Measurements from ENCODE around the gene C10orf105. TPM values are rescaled to one million over a fixed set of nuclear protein-coding genes. Genes with fewer than 3 reads are reported as not detected.

The C10orf105 gene
- total and polyA plus RNA-seq, 2 of the 13 experiments (the other 11 are each of a cell fraction or from before 2014, with no cell fraction given) = not detected

- Histone ChIP-seq H3K36me3 (replicated peaks in 1 of 2; ENCODE audit: control insufficient read depth in 1 of 2, insufficient read depth in 2 of 2, low read length in 2 of 2) (no peaks in the 10 kb centered on the region), H3K79me2 (ENCODE audit: insufficient read depth, low read length) (no peaks in the 10 kb centered on the region), H3K4me3 (replicated peaks in 1 of 3; ENCODE audit: insufficient read depth in 1 of 3, low read depth in 2 of 3, low read length in 3 of 3) (no peak overlapping the region), H3K9ac (ENCODE audit: insufficient read depth, low read depth, low read length) (no peak overlapping the region), H3K9me3 (ENCODE audit: low read length) (no peaks in the 10 kb centered on the region), H3K4me1 (ENCODE audit: insufficient read depth, low read length) (peaks cover under 1% of the 10 kb centered on the region; the same call in 1 of the 2 replicates), H3K27me3 (ENCODE audit: control insufficient read depth in 1 of 2, insufficient read depth in 2 of 2, low read length in 2 of 2) (peaks cover 1 to 29% of the 10 kb centered on the region in 2 experiments; a peak in 3 of 5 replicates), H3K27ac (ENCODE audit: extremely low read length, insufficient read depth, low read length) (no peak overlapping the region), H3K4me2 (ENCODE audit: low read depth, low read length) (no peak overlapping the region), H4K20me1 (ENCODE audit: insufficient read depth, low read length) (no peaks in the 10 kb centered on the region), H2AFZ (ENCODE audit: low read length) (no peak overlapping the region)
- POLR2A ChIA-PET = no interaction called here
- no peak for FAIRE-seq
- 28% methylated on average over 3 of the region's 11 CpGs for WGBS (ENCODE audit: low lambda C conversion rate)
- ATAC-seq = no peak
- intact Hi-C loops (cut with micrococcal nuclease; ENCODE audit: unreplicated experiment) (no loop called here), in situ Hi-C loops (cut with HindIII; ENCODE audit: extremely low pct_ligation_motif_present, low pct_unique_long_range_greater_than_20kb) (loop anchor here (5.0 kb wide), 1 partner anchor 394 kb away; no protein-coding TSS in a partner anchor)
- BruUV-seq (replicated peaks) = no TSS peak
- no peak for DNase-seq (ENCODE audit: low spot score)
- CTCF ChIA-PET (ENCODE audit: low intra/inter-chr PET ratio, low total read pairs) = no interaction called here
- TF ChIP-seq PITX1 (CRISPR knock-in tag; IDR thresholded peaks at IDR 0.05) (no peak), ZNF460 (CRISPR knock-in tag; IDR thresholded peaks at IDR 0.05; ENCODE audit: borderline replicate concordance) (no peak), ELF3 (CRISPR knock-in tag; IDR thresholded peaks at IDR 0.05) (no peak), MYC (CRISPR knock-in tag; IDR thresholded peaks at IDR 0.05; ENCODE audit: borderline replicate concordance) (no peak), ZFP36 (IDR thresholded peaks at IDR 0.05; ENCODE audit: borderline replicate concordance, low read depth, low read length, partially characterized antibody) (no peak), ZNF747 (CRISPR knock-in tag; IDR thresholded peaks at IDR 0.05; ENCODE audit: borderline replicate concordance) (no peak), HOMEZ (CRISPR knock-in tag; IDR thresholded peaks at IDR 0.05; ENCODE audit: low read depth) (no peak), ZNF33B (CRISPR knock-in tag; IDR thresholded peaks at IDR 0.05) (no peak)
- TF ChIP-seq, protein P1, sequence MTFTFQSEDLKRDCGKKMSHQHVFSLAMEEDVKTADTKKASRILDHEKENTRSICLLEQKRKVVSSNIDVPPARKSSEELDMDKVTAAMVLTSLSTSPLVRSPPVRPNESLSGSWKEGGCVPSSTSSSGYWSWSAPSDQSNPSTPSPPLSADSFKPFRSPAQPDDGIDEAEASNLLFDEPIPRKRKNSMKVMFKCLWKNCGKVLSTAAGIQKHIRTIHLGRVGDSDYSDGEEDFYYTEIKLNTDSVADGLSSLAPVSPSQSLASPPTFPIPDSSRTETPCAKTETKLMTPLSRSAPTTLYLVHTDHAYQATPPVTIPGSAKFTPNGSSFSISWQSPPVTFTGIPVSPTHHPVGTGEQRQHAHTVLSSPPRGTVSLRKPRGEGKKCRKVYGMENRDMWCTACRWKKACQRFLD (CRISPR knock-in tag; IDR thresholded peaks at IDR 0.05; ENCODE audit: borderline replicate concordance) = no peak
- TF ChIP-seq, protein P2, sequence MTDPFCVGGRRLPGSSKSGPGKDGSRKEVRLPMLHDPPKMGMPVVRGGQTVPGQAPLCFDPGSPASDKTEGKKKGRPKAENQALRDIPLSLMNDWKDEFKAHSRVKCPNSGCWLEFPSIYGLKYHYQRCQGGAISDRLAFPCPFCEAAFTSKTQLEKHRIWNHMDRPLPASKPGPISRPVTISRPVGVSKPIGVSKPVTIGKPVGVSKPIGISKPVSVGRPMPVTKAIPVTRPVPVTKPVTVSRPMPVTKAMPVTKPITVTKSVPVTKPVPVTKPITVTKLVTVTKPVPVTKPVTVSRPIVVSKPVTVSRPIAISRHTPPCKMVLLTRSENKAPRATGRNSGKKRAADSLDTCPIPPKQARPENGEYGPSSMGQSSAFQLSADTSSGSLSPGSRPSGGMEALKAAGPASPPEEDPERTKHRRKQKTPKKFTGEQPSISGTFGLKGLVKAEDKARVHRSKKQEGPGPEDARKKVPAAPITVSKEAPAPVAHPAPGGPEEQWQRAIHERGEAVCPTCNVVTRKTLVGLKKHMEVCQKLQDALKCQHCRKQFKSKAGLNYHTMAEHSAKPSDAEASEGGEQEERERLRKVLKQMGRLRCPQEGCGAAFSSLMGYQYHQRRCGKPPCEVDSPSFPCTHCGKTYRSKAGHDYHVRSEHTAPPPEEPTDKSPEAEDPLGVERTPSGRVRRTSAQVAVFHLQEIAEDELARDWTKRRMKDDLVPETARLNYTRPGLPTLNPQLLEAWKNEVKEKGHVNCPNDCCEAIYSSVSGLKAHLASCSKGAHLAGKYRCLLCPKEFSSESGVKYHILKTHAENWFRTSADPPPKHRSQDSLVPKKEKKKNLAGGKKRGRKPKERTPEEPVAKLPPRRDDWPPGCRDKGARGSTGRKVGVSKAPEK (CRISPR knock-in tag; IDR thresholded peaks at IDR 0.05; ENCODE audit: borderline replicate concordance) = no peak
- TF ChIP-seq, protein P3, sequence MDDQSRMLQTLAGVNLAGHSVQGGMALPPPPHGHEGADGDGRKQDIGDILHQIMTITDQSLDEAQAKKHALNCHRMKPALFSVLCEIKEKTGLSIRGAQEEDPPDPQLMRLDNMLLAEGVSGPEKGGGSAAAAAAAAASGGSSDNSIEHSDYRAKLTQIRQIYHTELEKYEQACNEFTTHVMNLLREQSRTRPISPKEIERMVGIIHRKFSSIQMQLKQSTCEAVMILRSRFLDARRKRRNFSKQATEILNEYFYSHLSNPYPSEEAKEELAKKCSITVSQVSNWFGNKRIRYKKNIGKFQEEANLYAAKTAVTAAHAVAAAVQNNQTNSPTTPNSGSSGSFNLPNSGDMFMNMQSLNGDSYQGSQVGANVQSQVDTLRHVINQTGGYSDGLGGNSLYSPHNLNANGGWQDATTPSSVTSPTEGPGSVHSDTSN (CRISPR knock-in tag; IDR thresholded peaks at IDR 0.05; ENCODE audit: borderline replicate concordance) = no peak
- TF ChIP-seq, protein P4, sequence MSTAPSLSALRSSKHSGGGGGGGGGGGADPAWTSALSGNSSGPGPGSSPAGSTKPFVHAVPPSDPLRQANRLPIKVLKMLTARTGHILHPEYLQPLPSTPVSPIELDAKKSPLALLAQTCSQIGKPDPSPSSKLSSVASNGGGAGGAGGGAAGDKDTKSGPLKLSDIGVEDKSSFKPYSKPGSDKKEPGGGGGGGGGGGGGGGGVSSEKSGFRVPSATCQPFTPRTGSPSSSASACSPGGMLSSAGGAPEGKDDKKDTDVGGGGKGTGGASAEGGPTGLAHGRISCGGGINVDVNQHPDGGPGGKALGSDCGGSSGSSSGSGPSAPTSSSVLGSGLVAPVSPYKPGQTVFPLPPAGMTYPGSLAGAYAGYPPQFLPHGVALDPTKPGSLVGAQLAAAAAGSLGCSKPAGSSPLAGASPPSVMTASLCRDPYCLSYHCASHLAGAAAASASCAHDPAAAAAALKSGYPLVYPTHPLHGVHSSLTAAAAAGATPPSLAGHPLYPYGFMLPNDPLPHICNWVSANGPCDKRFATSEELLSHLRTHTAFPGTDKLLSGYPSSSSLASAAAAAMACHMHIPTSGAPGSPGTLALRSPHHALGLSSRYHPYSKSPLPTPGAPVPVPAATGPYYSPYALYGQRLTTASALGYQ (CRISPR knock-in tag; IDR thresholded peaks at IDR 0.05) = no peak
These were observed 18.0 kb downstream of the C10orf105 start for GRCh38 chr10:71701496-71702132.
